ENCODE measurements around the gene NUP210L. TPM values are rescaled to one million over a fixed set of nuclear protein-coding genes. Genes with fewer than 3 reads are reported as not detected.

NUP210L gene
- under 1 TPM in 1 of 4 donors, not detected in 3; 0.22 TPM for total RNA-seq

DNA sequence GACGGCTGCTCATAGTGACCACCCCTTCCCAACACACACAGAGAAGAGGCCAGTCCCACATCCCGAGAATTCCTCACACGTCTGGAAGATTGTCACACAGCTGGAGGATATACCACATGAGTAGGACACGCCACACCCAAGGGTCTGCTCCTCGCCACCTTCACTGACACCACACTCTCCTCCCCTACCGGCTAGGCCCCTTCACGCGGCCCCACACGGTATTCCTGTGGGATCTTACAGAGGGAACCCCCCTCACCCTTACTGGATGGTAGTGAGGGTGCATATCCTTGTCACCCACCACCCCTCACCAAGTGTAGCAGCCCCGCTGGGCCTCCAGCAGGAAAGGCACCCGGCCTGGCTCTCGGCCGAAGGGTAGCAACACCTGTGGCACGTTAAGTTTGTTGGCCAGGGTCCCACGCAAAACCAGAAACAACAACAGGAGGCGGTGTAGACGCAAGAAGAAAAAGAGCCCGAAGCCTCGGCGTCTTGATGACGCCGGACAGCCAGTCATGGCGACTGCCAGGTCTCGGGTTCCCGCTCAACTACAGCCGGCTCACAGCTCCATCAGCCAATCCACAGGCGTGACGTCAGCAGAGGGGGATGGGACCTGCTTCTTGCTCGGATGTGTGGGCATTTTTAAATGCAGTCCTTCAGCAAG, at the start of gene NUP210L:
NUP210L (minus strand) TSS at position 540 of the 658 bp plus-strand sequence.
- TF ChIP-seq, protein P1, sequence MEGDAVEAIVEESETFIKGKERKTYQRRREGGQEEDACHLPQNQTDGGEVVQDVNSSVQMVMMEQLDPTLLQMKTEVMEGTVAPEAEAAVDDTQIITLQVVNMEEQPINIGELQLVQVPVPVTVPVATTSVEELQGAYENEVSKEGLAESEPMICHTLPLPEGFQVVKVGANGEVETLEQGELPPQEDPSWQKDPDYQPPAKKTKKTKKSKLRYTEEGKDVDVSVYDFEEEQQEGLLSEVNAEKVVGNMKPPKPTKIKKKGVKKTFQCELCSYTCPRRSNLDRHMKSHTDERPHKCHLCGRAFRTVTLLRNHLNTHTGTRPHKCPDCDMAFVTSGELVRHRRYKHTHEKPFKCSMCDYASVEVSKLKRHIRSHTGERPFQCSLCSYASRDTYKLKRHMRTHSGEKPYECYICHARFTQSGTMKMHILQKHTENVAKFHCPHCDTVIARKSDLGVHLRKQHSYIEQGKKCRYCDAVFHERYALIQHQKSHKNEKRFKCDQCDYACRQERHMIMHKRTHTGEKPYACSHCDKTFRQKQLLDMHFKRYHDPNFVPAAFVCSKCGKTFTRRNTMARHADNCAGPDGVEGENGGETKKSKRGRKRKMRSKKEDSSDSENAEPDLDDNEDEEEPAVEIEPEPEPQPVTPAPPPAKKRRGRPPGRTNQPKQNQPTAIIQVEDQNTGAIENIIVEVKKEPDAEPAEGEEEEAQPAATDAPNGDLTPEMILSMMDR (IDR thresholded peaks at IDR 0.05; ENCODE audit: low read depth) = no peak

DNA sequence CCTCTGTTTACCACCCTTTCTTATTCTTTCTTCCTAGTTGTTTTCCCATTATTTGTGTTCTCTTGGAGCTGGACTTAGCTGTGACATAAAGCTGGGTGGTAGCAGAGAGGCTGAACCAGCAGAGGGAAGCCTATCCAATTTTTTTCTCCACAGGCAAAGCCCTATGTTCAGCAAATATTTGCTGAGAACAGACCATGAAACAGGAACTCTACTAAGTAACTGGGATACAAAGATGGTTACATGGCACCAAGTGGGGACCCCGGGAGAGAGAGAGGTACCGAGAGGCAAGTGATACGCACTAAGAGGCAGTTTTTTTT, 44.6 kb upstream of the NUP210L start:
- TF ChIP-seq, protein P1 (IDR thresholded peaks at IDR 0.05; ENCODE audit: low read depth) = no peak

DNA sequence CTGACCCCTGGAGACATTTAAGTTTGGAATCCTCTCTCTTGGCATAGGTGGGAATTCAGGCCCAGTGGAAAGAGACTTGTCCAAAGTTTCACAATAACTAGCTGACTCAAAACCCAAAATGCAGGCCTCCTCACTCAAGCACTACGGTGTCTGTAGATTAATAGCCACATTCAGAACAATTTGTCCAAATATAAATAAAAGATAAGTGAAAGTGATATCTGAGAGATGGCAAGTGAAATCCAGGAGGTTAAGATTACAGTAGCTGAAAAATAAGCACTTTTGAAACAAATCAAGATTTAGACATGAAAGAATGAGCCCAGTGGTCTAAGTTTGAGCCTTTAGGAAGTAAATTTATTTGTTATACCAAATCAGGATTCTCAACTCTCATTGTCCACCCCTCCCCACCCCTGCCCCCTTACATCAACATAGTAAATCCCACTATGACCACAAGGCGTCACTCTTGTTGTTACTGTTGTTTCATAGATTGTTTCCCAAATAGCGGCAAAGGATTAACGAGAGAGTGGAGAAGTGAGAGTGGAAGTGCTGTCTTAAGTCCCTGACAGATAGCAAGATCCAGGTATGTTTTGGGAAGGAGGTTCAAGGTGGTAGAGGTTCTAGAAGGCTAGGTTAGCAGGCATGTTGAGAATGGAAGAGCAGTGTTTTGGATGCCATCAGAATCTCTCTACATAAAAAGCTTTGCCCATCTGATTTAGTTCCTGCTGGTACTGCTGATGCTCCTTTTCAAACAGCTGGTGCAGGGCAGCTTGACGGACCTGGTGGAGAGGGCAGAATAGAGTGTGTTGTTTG, 44.1 kb upstream of the NUP210L start:
- TF ChIP-seq, protein P1 (IDR thresholded peaks at IDR 0.05; ENCODE audit: low read depth) = no peak

DNA sequence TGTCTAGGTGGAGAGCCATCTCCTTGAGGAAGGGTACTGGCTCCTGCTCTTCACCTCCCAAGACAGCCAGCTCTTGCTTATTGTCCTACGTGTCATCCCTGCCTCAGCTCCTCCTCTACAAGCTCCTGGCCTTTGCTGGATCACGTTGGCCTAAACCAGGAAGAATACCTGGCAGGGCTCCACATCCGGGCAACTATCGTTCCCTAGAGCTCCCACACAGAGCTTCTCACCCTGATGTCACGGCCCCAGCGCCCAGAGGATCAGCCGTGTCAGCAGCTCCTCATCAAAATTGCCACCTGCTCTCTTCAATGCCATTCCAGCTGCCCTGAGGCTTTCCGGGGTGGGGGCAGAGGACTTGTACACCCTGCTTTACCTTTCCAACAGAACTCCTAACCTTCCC, 38.9 kb upstream of the NUP210L start:
- TF ChIP-seq, protein P1 (IDR thresholded peaks at IDR 0.05; ENCODE audit: low read depth) = no peak

DNA sequence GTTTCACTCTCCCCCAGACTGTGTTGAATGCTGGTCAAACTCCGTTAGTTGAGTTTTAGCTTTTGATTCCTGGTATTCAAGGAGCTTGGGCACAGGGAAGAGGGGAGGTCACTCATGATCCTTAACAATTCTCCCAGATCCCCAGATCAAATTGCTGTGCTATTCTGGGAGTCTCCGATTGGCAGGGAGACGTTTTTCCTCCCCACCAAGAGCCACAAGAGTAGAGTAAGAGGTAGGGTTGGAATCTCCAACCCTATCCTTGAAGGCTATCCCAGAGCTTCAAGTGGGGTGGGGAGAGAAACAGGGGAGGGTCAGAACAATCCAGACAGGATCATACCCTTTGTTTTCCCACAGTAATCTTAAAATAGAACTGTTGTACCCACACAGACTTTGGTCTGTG, 37.6 kb upstream of the NUP210L start:
- TF ChIP-seq, protein P1 (IDR thresholded peaks at IDR 0.05; ENCODE audit: low read depth) = no peak

DNA sequence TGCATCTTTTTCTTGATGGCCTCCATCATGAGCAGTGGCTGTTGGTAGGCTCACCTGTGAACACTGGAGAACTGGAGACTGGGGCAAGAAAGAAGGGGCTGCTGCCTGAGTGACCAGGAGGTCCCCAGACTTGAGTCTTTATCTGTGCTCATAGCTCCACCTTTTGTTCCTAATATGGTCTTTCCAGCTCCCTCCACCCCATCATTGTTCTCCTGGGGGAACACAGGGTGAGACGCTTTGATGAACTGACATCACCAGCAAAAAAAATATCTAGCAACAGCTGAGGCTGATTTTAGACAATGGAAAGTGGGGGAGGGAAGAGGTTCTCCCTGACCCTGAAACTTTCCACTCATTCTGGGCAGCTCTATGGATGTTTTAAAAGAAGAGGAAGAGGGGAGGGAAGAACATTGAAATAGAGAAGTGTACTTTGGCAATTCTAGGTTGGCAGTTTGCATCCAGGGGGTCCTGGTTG, 37.2 kb upstream of the NUP210L start, which contains the start of gene TPM3:
TPM3 (minus strand) TSS at position 111 of the 472 bp plus-strand sequence; CDS start at position 29, 82 bp downstream.
- TF ChIP-seq, protein P1 (IDR thresholded peaks at IDR 0.05; ENCODE audit: low read depth) = no peak

DNA sequence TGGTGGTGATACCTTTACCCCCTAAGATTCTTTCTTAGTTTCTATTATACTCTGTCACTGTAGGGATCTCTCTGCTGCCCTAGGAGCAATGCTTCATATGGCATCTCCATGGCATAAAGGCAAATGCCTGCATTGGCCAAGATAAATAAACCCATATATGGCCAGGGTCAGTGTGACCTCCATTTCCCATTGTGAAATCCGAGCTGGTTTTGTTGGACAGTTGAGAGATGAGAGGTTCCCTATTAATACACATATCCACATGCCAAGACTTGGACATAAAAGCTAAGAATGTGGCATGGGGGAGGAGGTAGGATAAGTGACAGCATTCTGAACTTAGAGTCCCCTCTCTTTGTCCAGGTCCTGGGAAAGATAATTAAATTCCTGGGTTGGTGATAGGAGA, 35.7 kb upstream of the NUP210L start:
- TF ChIP-seq, protein P1 (IDR thresholded peaks at IDR 0.05; ENCODE audit: low read depth) = no peak

Measured in subcutaneous adipose tissue (tissue), 4 donors.